Spleen (tissue), 11 donors: ENCODE measurements around the gene PPM1H. TPM values are rescaled to one million over a fixed set of nuclear protein-coding genes. Genes with fewer than 3 reads are reported as not detected.

ENCODE experiments used
- DNase-seq: peaks from one replicate; pipeline ENCODE4 v3.0.0-alpha.2; 2020
- H3K27ac ChIP-seq, 8 donors: fragments of 200-600 bp; sonication (generic) in 7 of 8; 1 replicate in 4 of 8; 2 replicates in 4 of 8; pipeline versions ENCODE4 v1.5.0 to v1.8.0; 2016 to 2021; ENCODE audit warnings: inconsistent platforms in 4 of 8, mild to moderate bottlenecking in 4 of 8, moderate library complexity in 1 of 8
- H3K27me3 ChIP-seq, 7 donors: fragments of 200-600 bp; sonication (generic) in 6 of 7; replicated peaks in 1 of 7; 1 replicate in 4 of 7; 2 replicates in 3 of 7; pipeline versions ENCODE4 v1.5.0 to v1.8.0; 2016 to 2021; ENCODE audit warnings: inconsistent platforms in 3 of 7, mild to moderate bottlenecking in 1 of 7
- H3K36me3 ChIP-seq, 6 donors: fragments of 200-600 bp; sonication (generic) in 5 of 6; 1 replicate in 4 of 6; 2 replicates in 2 of 6; pipeline versions ENCODE4 v1.5.0 to v1.8.0; 2016 to 2021; ENCODE audit warnings: inconsistent platforms in 2 of 6
- H3K4me1 ChIP-seq, 6 donors: fragments of 200-600 bp; sonication (generic) in 5 of 6; 1 replicate in 3 of 6; 2 replicates in 3 of 6; pipeline versions ENCODE4 v1.5.0 to v1.8.0; 2016 to 2021; ENCODE audit warnings: inconsistent platforms in 3 of 6
- H3K4me3 ChIP-seq, 8 donors: fragments of 200-600 bp; sonication (generic) in 7 of 8; 1 replicate in 4 of 8; 2 replicates in 4 of 8; pipeline versions ENCODE4 v1.5.0 to v1.8.0; 2016 to 2021; ENCODE audit warnings: inconsistent platforms in 4 of 8, mild to moderate bottlenecking in 4 of 8, moderate library complexity in 2 of 8
- H3K9me3 ChIP-seq, 8 donors: fragments of 200-600 bp; sonication (generic) in 7 of 8; 1 replicate in 4 of 8; 2 replicates in 4 of 8; pipeline versions ENCODE4 v1.5.0 to v1.8.0; 2016 to 2021; ENCODE audit warnings: inconsistent platforms in 4 of 8
- CTCF ChIP-seq, 11 experiments: fragments of 200-600 bp in 7 of 11; fragments of 450-650 bp in 4 of 11; sonication (generic) in 4 of 11; IDR thresholded peaks in 8 of 11; conservative IDR thresholded peaks in 3 of 11; 1 replicate in 7 of 11; 2 replicates in 4 of 11; pipeline versions ENCODE4 v1.4.0 to v1.8.0; 2016 to 2021; ENCODE audit warnings: antibody characterized with exemption in 11 of 11, inconsistent platforms in 4 of 11, mild to moderate bottlenecking in 1 of 11
- POLR2A ChIP-seq, 3 donors: fragments of 450-650 bp; IDR thresholded peaks; one replicate each; pipeline ENCODE4 v1.5.1; 2017; ENCODE audit warnings: antibody characterized with exemption in 3 of 3, mild to moderate bottlenecking in 1 of 3
- POLR2AphosphoS5 ChIP-seq, 3 donors: sonication (generic); formaldehyde crosslinking; IDR thresholded peaks; one replicate each; pipeline ENCODE4 v1.5.1; 2017; ENCODE audit warnings: antibody characterized with exemption in 3 of 3
- WGBS, 5 donors: extraction: QIAGEN DNeasy Blood & Tissue Kit in 3 of 5; methylation state at CpG; one replicate each; pipeline versions ENCODE4 v1.1.5 to v1.1.7; 2013 to 2018; 5-methylcytosine and 5-hydroxymethylcytosine counted together
- intact Hi-C: fragments of 100-400 bp; cut with DNase I; formaldehyde crosslinking; loops from one replicate; pipeline ENCODE4 v1.15.0; 2023; ENCODE audit warnings: low total_unique reads
- polyA plus RNA-seq, 3 donors: library from polyadenylated mRNA; stranded (reverse); fragments of 200-250 nt; gene quantifications; one replicate each; pipeline ENCODE4 v1.2.1, GENCODE V29; 2013
- total RNA-seq, 7 donors: library from RNA; depleted of rRNA in 3 of 7; stranded (reverse); fragments of >200 nt in 3 of 7; fragmentation: NEBNext Ultra II Directional in 4 of 7; extraction: Animal tissue kit (Norgen Biotek cat#: 25700) in 4 of 7; gene quantifications; one replicate each; pipeline versions ENCODE4 v1.1.0 to v1.2.1, GENCODE V29; 2016 to 2021
- donor health status: healthy with polysubstance abuse.
- donor health status: DM: no; HTN: no; CAD: no; lungs with moderate emphysema.
- donor health status: DM: no; HTN: no; CAD: no.
- donor health status: Bipolar disorder and iron deficiency.
- donor health status: healthy.
- donor health status: DM: no; HTN: no; CAD: no.
- donor health status: DM: yes; HTN: yes; CAD: no.

Gene PPM1H
- total and polyA plus RNA-seq, 10 donors, result 0.17 to 3.9 (median 1.9) TPM

- Histone ChIP-seq H3K4me3 (no peak overlapping the region), H3K27me3 (no peaks in the 10 kb centered on the region), H3K4me1 (no peaks in the 10 kb centered on the region), H3K27ac (no peak overlapping the region), H3K9me3 (no peaks in the 10 kb centered on the region), H3K36me3 (no peaks in the 10 kb centered on the region)
- 69 to 88% (median 82%) methylated on average over 5 of the region's 5 CpGs for WGBS, 5 donors
- DNase-seq, result no peak
- intact Hi-C loops, result no loop called here
- TF ChIP-seq CTCF (IDR thresholded peaks at IDR 0.05 in 8 of 11, conservative IDR thresholded peaks at IDR 0.05 in 3 of 11), result no peak
- TF ChIP-seq POLR2A (IDR thresholded peaks at IDR 0.05), result no peak
- TF ChIP-seq POLR2AphosphoS5 (IDR thresholded peaks at IDR 0.05), result no peak
Measured at GRCh38 chr12:62977418-62977817, 42.5 kb upstream of the PPM1H start.

GRCh38 chr12:62976110-62976662 is 41.2 kb upstream of the PPM1H start:
- Histone ChIP-seq H3K9me3 (no peaks in the 10 kb centered on the region), H3K27ac (no peak overlapping the region), H3K4me1 (no peaks in the 10 kb centered on the region), H3K36me3 (no peaks in the 10 kb centered on the region), H3K27me3 (no peaks in the 10 kb centered on the region), H3K4me3 (no peak overlapping the region)
- intact Hi-C loops, result no loop called here
- no peak for TF ChIP-seq POLR2A (IDR thresholded peaks at IDR 0.05)
- no peak for TF ChIP-seq CTCF (IDR thresholded peaks at IDR 0.05 in 8 of 11, conservative IDR thresholded peaks at IDR 0.05 in 3 of 11)
- TF ChIP-seq POLR2AphosphoS5 (IDR thresholded peaks at IDR 0.05), result no peak
- no peak for DNase-seq
- 83 to 94% (median 92%) methylated on average over 4 of the region's 4 CpGs for WGBS, 5 donors

GRCh38 chr12:62971769-62972525 is 37.0 kb upstream of the PPM1H start:
- Histone ChIP-seq H3K27ac (no peak overlapping the region), H3K36me3 (no peaks in the 10 kb centered on the region), H3K4me1 (no peaks in the 10 kb centered on the region), H3K27me3 (no peaks in the 10 kb centered on the region), H3K4me3 (no peak overlapping the region), H3K9me3 (no peaks in the 10 kb centered on the region)
- TF ChIP-seq POLR2A (IDR thresholded peaks at IDR 0.05) (no peak), CTCF (IDR thresholded peaks at IDR 0.05 in 8 of 11, conservative IDR thresholded peaks at IDR 0.05 in 3 of 11) (no peak), POLR2AphosphoS5 (IDR thresholded peaks at IDR 0.05) (no peak)
- intact Hi-C loops, result no loop called here
- DNase-seq, result no peak
- WGBS, 5 donors, result 90 to 98% (median 92%) methylated on average over 1 of the region's 1 CpG

GRCh38 chr12:62969695-62970094 is 34.7 kb upstream of the PPM1H start:
- Histone ChIP-seq H3K27me3 (no peaks in the 10 kb centered on the region), H3K9me3 (no peaks in the 10 kb centered on the region), H3K4me3 (no peak overlapping the region), H3K27ac (no peak overlapping the region), H3K4me1 (no peaks in the 10 kb centered on the region), H3K36me3 (no peaks in the 10 kb centered on the region)
- TF ChIP-seq POLR2A (IDR thresholded peaks at IDR 0.05), result no peak
- TF ChIP-seq CTCF (IDR thresholded peaks at IDR 0.05 in 8 of 11, conservative IDR thresholded peaks at IDR 0.05 in 3 of 11), result no peak
- no peak for TF ChIP-seq POLR2AphosphoS5 (IDR thresholded peaks at IDR 0.05)
- DNase-seq, result no peak
- 81 to 96% (median 88%) methylated on average over 7 of the region's 7 CpGs for WGBS, 5 donors
- intact Hi-C loops, result no loop called here
